RWPE2 (cell line): ENCODE data around the gene NAALADL2.

Source experiments
- ATAC-seq: fragments of 200-7000 bp; cut with Tn5 transposase; 3 replicates; pipeline ENCODE4 v1.9.1; 2021; ENCODE audit warnings: low read depth
- DNase-seq: peaks from one replicate; pipeline ENCODE4 v3.0.0-alpha.2; 2020; ENCODE audit warnings: low spot score
- H3K27ac ChIP-seq: fragments of 450-650 bp; 2 replicates; pipeline ENCODE4 v1.5.1; 2017; ENCODE audit warnings: mild to moderate bottlenecking; ENCODE audit not compliant: poor library complexity, severe bottlenecking
- H3K27me3 ChIP-seq: fragments of 250-450 bp; sonication (Bioruptor Pico); 2 replicates; pipeline ENCODE4 v1.5.1; 2021; ENCODE audit warnings: mild to moderate bottlenecking, moderate library complexity; ENCODE audit not compliant: insufficient read depth, poor library complexity, severe bottlenecking
- H3K36me3 ChIP-seq: fragments of 250-450 bp; sonication (Bioruptor Pico); 2 replicates; pipeline ENCODE4 v1.5.1; 2020; ENCODE audit warnings: low read depth, mild to moderate bottlenecking, moderate library complexity
- H3K4me1 ChIP-seq: fragments of 250-450 bp; sonication (Bioruptor Pico); 2 replicates; pipeline ENCODE4 v1.5.1; 2021; ENCODE audit warnings: mild to moderate bottlenecking, moderate library complexity; ENCODE audit not compliant: insufficient read depth, poor library complexity, severe bottlenecking
- H3K4me3 ChIP-seq: fragments of 250-450 bp; sonication (Bioruptor Pico); 2 replicates; pipeline ENCODE4 v1.5.1; 2021; ENCODE audit warnings: mild to moderate bottlenecking, moderate library complexity; ENCODE audit not compliant: severe bottlenecking
- H3K9me3 ChIP-seq: fragments of 250-450 bp; sonication (Bioruptor Pico); 2 replicates; pipeline ENCODE4 v1.5.1; 2021; ENCODE audit warnings: mild to moderate bottlenecking, moderate library complexity; ENCODE audit not compliant: severe bottlenecking
- CTCF ChIP-seq: fragments of 450-650 bp; IDR thresholded peaks from one replicate; pipeline ENCODE4 v1.5.1; 2017; ENCODE audit warnings: mild to moderate bottlenecking, moderate library complexity; ENCODE audit not compliant: poor library complexity, severe bottlenecking

NAALADL2 gene

GRCh38 chr3:175763948-175764347, 904.8 kb downstream of the NAALADL2 start:
- no peak overlapping the region for H3K4me3 ChIP-seq
- ATAC-seq (no peak), DNase-seq (no peak)
- H3K27ac ChIP-seq: no peak overlapping the region
- no peaks in the 10 kb centered on the region for H3K4me1 ChIP-seq
- no peaks in the 10 kb centered on the region for H3K27me3 ChIP-seq
- no peak for TF ChIP-seq CTCF
- no peaks in the 10 kb centered on the region for H3K36me3 ChIP-seq
- no peaks in the 10 kb centered on the region for H3K9me3 ChIP-seq

- no peaks in the 10 kb centered on the region for H3K36me3 ChIP-seq
- H3K4me1 ChIP-seq: no peaks in the 10 kb centered on the region
- ATAC-seq: no peak
- H3K9me3 ChIP-seq: no peaks in the 10 kb centered on the region
- no peak overlapping the region for H3K27ac ChIP-seq
- no peaks in the 10 kb centered on the region for H3K27me3 ChIP-seq
- no peak for TF ChIP-seq CTCF
- no peak overlapping the region for H3K4me3 ChIP-seq
- DNase-seq: no peak
These were observed 905.6 kb downstream of the NAALADL2 start for GRCh38 chr3:175764722-175765121.

DNA sequence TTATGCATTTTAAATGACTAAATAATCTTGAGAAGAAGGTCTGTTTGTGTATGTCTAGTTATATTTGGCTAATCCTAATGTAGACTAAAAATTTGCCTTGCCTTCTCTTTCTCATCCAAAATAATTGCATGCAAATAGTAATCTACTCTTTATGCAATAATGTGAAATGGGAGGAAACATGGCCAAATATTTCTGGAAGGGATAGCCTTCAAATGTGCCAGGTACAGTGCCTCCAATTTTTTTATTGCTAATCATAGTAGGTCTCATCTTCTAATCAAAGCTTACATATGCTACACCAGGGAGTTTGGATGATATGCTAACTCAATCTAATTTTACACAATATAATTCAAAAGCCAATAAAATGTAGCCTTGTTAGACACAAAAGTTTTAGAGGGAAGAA, 911.3 kb downstream of the NAALADL2 start:
- no peak for ATAC-seq
- no peak overlapping the region for H3K4me3 ChIP-seq
- no peaks in the 10 kb centered on the region for H3K4me1 ChIP-seq
- H3K9me3 ChIP-seq: no peaks in the 10 kb centered on the region
- H3K36me3 ChIP-seq: no peaks in the 10 kb centered on the region
- no peak for DNase-seq
- H3K27me3 ChIP-seq: no peaks in the 10 kb centered on the region
- TF ChIP-seq CTCF: no peak
- no peak overlapping the region for H3K27ac ChIP-seq

- no peak for TF ChIP-seq CTCF
- H3K9me3 ChIP-seq: no peaks in the 10 kb centered on the region
- no peaks in the 10 kb centered on the region for H3K36me3 ChIP-seq
- H3K27ac ChIP-seq: no peak overlapping the region
- no peak overlapping the region for H3K4me3 ChIP-seq
- no peaks in the 10 kb centered on the region for H3K27me3 ChIP-seq
- ATAC-seq: no peak
- H3K4me1 ChIP-seq: no peaks in the 10 kb centered on the region
- no peak for DNase-seq
These were observed 918.4 kb downstream of the NAALADL2 start for GRCh38 chr3:175777495-175777894.

DNA sequence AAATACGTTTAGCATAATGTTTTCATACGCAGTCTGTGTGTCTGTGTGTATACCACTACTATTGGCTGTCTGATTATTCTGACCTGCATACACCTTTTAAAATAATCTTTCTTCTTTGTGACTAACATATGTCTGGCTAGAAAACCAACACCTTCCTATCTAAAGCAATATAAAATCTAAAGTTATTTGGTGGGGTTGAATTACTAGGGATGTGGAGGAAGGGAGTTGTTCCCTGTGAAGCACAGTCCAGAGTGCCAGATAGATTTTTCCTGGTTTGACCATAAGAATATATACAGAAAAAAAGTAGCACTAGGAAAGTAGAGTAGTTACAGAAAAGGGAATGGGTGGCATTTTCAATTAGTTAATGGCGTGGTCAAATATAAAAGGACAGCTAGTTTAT, 918.8 kb downstream of the NAALADL2 start:
- Histone ChIP-seq H3K4me1 (no peaks in the 10 kb centered on the region), H3K9me3 (no peaks in the 10 kb centered on the region), H3K27ac (no peak overlapping the region), H3K4me3 (no peak overlapping the region), H3K27me3 (no peaks in the 10 kb centered on the region), H3K36me3 (no peaks in the 10 kb centered on the region)
- no peak for DNase-seq
- ATAC-seq: no peak
- TF ChIP-seq CTCF: no peak
